ENCODE data around the gene RAPGEF2.

- TF ChIP-seq CTCF (IDR thresholded peaks at IDR 0.05; ENCODE audit: insufficient read depth, low read length, poor library complexity, severe bottlenecking) (no peak), EZH2phosphoT487 (conservative IDR thresholded peaks at IDR 0.05; ENCODE audit: low read length) (no peak)
These were observed 145.7 kb downstream of the RAPGEF2 start for GRCh38 chr4:159248384-159249178.
